WTC11 (cell line): ENCODE measurements around the gene ASS1. TPM values are rescaled to one million over a fixed set of nuclear protein-coding genes. Genes with fewer than 3 reads are reported as not detected.

ENCODE experiments used
- ATAC-seq: fragments of 200-7000 bp; cut with Tn5 transposase; 2 replicates; pipeline ENCODE4 v1.10.0; 2021; ENCODE audit warnings: mild to moderate bottlenecking, moderate library complexity
- CTCF ChIA-PET: fragments of 300-600 bp; sonication (Branson Sonifier 250); formaldehyde crosslinking; loops from one replicate; lab custom pipeline; 2021; ENCODE audit warnings: antibody characterized with exemption; lab: Charles Lee
- POLR2A ChIA-PET: fragments of 350-600 bp; sonication (Branson Sonifier 250); formaldehyde crosslinking; loops from one replicate; lab custom pipeline; 2021; ENCODE audit warnings: antibody characterized with exemption; lab: Charles Lee
- DNase-seq: peaks from one replicate; pipeline ENCODE4 v3.0.0; 2021; ENCODE audit warnings: low spot score
- H3K27ac Mint-ChIP-seq: 2 replicates; pipeline ENCODE4 v1.8.0; 2021; ENCODE audit warnings: mixed read lengths
- H3K27me3 Mint-ChIP-seq: 2 replicates; pipeline ENCODE4 v1.8.0; 2021; ENCODE audit warnings: low read depth, mild to moderate bottlenecking, moderate library complexity, mixed read lengths
- H3K36me3 Mint-ChIP-seq: 2 replicates; pipeline ENCODE4 v1.8.0; 2021; ENCODE audit warnings: mixed read lengths
- H3K4me1 Mint-ChIP-seq: 2 replicates; pipeline ENCODE4 v1.8.0; 2022; ENCODE audit warnings: mixed read lengths
- H3K4me3 Mint-ChIP-seq: 2 replicates; pipeline ENCODE4 v1.8.0; 2021; ENCODE audit warnings: mild to moderate bottlenecking, moderate library complexity, mixed read lengths
- H3K9me3 Mint-ChIP-seq: 2 replicates; pipeline ENCODE4 v1.8.0; 2021; ENCODE audit warnings: mixed read lengths
- ATF1 ChIP-seq: sonication (generic); formaldehyde crosslinking; IDR thresholded peaks from 2 replicates; pipeline ENCODE4 v1.8.1; 2023; ENCODE audit warnings: mild to moderate bottlenecking, moderate library complexity, missing genetic modification reagents
- ERG ChIP-seq: fragments of 250-450 bp; sonication (Bioruptor Pico); IDR thresholded peaks from 2 replicates; pipeline ENCODE4 v1.8.0; 2021; ENCODE audit warnings: mild to moderate bottlenecking
- JAZF1 ChIP-seq: fragments of 250-450 bp; sonication (Bioruptor Pico); IDR thresholded peaks from 2 replicates; pipeline ENCODE4 v1.9.0; 2021; ENCODE audit warnings: moderate library complexity, mild to moderate bottlenecking, inconsistent platforms
- JUN ChIP-seq: sonication (generic); formaldehyde crosslinking; IDR thresholded peaks from 2 replicates; pipeline ENCODE4 v1.8.0; 2023; ENCODE audit warnings: mild to moderate bottlenecking, missing genetic modification reagents
- NFATC4 ChIP-seq: fragments of 250-450 bp; sonication (Bioruptor Pico); IDR thresholded peaks from 2 replicates; pipeline ENCODE4 v1.9.0; 2021; ENCODE audit warnings: mild to moderate bottlenecking
- NFE2L1 ChIP-seq: sonication (generic); formaldehyde crosslinking; IDR thresholded peaks from 2 replicates; pipeline ENCODE4 v1.8.1; 2023; ENCODE audit warnings: missing genetic modification reagents
- NR1H2 ChIP-seq: sonication (generic); formaldehyde crosslinking; IDR thresholded peaks from 2 replicates; pipeline ENCODE4 v1.9.0; 2021; ENCODE audit warnings: mild to moderate bottlenecking, moderate library complexity, missing genetic modification reagents
- NR2C2 ChIP-seq: sonication (generic); formaldehyde crosslinking; IDR thresholded peaks from 2 replicates; pipeline ENCODE4 v1.8.0; 2022; ENCODE audit warnings: mild to moderate bottlenecking, missing genetic modification reagents
- PRRX2 ChIP-seq: fragments of 250-450 bp; sonication (Bioruptor Pico); IDR thresholded peaks from 2 replicates; pipeline ENCODE4 v1.8.0; 2021; ENCODE audit warnings: mild to moderate bottlenecking
- STAT6 ChIP-seq: sonication (generic); formaldehyde crosslinking; conservative IDR thresholded peaks from 2 replicates; pipeline ENCODE4 v1.8.1; 2023; ENCODE audit warnings: mild to moderate bottlenecking, low read depth, missing genetic modification reagents, moderate library complexity
- ZBTB43 ChIP-seq: sonication (generic); formaldehyde crosslinking; IDR thresholded peaks from 2 replicates; pipeline ENCODE4 v1.8.1; 2023; ENCODE audit warnings: mild to moderate bottlenecking, missing genetic modification reagents
- ZNF232 ChIP-seq: sonication (generic); formaldehyde crosslinking; IDR thresholded peaks from 2 replicates; pipeline ENCODE4 v1.8.0; 2022; ENCODE audit warnings: mild to moderate bottlenecking, missing genetic modification reagents
- ZNF281 ChIP-seq: sonication (generic); formaldehyde crosslinking; IDR thresholded peaks from 2 replicates; pipeline ENCODE4 v1.8.0; 2023; ENCODE audit warnings: mild to moderate bottlenecking, missing genetic modification reagents
- ZNF423 ChIP-seq: fragments of 250-450 bp; sonication (Bioruptor Pico); IDR thresholded peaks from 2 replicates; pipeline ENCODE4 v2.1.2; 2022; ENCODE audit warnings: mild to moderate bottlenecking, moderate library complexity
- ZSCAN18 ChIP-seq: fragments of 250-450 bp; sonication (Bioruptor Pico); IDR thresholded peaks from 2 replicates; pipeline ENCODE4 v2.1.2; 2022; ENCODE audit warnings: mild to moderate bottlenecking, moderate library complexity
- total RNA-seq: library from RNA; stranded (reverse); gene quantifications from 3 replicates; pipeline ENCODE4 v1.2.3, GENCODE V29; 2021
- TF ChIP-seq, protein P1 (sequence below): sonication (generic); formaldehyde crosslinking; IDR thresholded peaks from 2 replicates; pipeline ENCODE4 v1.8.0; 2022; ENCODE audit warnings: missing genetic modification reagents
- TF ChIP-seq, protein P2 (sequence below): fragments of 250-450 bp; sonication (Bioruptor Pico); IDR thresholded peaks from 2 replicates; pipeline ENCODE4 v1.9.0; 2021; ENCODE audit warnings: moderate library complexity, mild to moderate bottlenecking, inconsistent platforms, borderline replicate concordance
- TF ChIP-seq, protein P3 (sequence below): sonication (generic); formaldehyde crosslinking; IDR thresholded peaks from 2 replicates; pipeline ENCODE4 v1.8.1; 2023; ENCODE audit warnings: mild to moderate bottlenecking, missing genetic modification reagents
- TF ChIP-seq, protein P4 (sequence below): fragments of 250-450 bp; sonication (Bioruptor Pico); IDR thresholded peaks from 2 replicates; pipeline ENCODE4 v1.9.0; 2021; ENCODE audit warnings: mild to moderate bottlenecking

Gene ASS1
- total RNA-seq, 1 experiment from 2014 or later: 95.7 TPM

DNA sequence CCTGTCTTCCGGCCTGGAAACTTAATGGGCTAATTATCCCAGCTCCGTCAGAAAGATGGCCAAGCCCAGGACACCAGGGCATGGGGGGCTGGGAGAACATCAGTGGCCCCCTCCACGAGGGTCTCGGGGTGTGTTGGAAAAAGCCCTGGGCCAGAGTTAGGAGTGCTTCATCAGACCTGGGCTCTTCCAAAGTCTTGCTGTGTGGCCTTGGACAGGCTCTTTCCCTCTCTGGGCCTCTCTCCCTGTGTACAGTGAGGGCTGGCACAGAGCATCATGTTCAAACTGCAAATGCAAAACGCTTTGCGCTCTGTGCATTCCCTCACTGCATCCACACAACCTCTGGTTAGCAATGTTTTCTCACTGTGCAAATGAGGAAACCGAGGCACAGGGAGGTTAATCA is 48.3 kb downstream of the ASS1 start:
- H3K4me1 Mint-ChIP-seq: 0 out of 2 replicates have a peak, but pooled peaks cover 2% of the 10 kb centered on the region
- TF ChIP-seq, protein P1, sequence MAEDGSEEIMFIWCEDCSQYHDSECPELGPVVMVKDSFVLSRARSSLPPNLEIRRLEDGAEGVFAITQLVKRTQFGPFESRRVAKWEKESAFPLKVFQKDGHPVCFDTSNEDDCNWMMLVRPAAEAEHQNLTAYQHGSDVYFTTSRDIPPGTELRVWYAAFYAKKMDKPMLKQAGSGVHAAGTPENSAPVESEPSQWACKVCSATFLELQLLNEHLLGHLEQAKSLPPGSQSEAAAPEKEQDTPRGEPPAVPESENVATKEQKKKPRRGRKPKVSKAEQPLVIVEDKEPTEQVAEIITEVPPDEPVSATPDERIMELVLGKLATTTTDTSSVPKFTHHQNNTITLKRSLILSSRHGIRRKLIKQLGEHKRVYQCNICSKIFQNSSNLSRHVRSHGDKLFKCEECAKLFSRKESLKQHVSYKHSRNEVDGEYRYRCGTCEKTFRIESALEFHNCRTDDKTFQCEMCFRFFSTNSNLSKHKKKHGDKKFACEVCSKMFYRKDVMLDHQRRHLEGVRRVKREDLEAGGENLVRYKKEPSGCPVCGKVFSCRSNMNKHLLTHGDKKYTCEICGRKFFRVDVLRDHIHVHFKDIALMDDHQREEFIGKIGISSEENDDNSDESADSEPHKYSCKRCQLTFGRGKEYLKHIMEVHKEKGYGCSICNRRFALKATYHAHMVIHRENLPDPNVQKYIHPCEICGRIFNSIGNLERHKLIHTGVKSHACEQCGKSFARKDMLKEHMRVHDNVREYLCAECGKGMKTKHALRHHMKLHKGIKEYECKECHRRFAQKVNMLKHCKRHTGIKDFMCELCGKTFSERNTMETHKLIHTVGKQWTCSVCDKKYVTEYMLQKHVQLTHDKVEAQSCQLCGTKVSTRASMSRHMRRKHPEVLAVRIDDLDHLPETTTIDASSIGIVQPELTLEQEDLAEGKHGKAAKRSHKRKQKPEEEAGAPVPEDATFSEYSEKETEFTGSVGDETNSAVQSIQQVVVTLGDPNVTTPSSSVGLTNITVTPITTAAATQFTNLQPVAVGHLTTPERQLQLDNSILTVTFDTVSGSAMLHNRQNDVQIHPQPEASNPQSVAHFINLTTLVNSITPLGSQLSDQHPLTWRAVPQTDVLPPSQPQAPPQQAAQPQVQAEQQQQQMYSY: no peak
- TF ChIP-seq, protein P2, sequence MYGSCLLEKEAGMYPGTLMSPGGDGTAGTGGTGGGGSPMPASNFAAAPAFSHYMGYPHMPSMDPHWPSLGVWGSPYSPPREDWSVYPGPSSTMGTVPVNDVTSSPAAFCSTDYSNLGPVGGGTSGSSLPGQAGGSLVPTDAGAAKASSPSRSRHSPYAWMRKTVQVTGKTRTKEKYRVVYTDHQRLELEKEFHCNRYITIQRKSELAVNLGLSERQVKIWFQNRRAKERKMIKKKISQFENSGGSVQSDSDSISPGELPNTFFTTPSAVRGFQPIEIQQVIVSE (CRISPR knock-in tag): no peak
- no peak for TF ChIP-seq JAZF1 (CRISPR knock-in tag)
- no peak for TF ChIP-seq ZNF281 (CRISPR knock-in tag)
- TF ChIP-seq PRRX2: no peak
- no peak for TF ChIP-seq ATF1 (CRISPR knock-in tag)
- no peak for TF ChIP-seq NR1H2 (CRISPR knock-in tag)
- TF ChIP-seq NR2C2 (CRISPR knock-in tag): no peak
- TF ChIP-seq STAT6: no peak
- TF ChIP-seq, protein P3, sequence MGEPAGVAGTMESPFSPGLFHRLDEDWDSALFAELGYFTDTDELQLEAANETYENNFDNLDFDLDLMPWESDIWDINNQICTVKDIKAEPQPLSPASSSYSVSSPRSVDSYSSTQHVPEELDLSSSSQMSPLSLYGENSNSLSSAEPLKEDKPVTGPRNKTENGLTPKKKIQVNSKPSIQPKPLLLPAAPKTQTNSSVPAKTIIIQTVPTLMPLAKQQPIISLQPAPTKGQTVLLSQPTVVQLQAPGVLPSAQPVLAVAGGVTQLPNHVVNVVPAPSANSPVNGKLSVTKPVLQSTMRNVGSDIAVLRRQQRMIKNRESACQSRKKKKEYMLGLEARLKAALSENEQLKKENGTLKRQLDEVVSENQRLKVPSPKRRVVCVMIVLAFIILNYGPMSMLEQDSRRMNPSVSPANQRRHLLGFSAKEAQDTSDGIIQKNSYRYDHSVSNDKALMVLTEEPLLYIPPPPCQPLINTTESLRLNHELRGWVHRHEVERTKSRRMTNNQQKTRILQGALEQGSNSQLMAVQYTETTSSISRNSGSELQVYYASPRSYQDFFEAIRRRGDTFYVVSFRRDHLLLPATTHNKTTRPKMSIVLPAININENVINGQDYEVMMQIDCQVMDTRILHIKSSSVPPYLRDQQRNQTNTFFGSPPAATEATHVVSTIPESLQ (CRISPR knock-in tag): no peak
- TF ChIP-seq JUN (CRISPR knock-in tag): no peak
- TF ChIP-seq NFE2L1 (CRISPR knock-in tag): no peak
- TF ChIP-seq ZSCAN18: no peak
- TF ChIP-seq ZNF423: no peak
- no peak for TF ChIP-seq ZBTB43 (CRISPR knock-in tag)
- TF ChIP-seq, protein P4, sequence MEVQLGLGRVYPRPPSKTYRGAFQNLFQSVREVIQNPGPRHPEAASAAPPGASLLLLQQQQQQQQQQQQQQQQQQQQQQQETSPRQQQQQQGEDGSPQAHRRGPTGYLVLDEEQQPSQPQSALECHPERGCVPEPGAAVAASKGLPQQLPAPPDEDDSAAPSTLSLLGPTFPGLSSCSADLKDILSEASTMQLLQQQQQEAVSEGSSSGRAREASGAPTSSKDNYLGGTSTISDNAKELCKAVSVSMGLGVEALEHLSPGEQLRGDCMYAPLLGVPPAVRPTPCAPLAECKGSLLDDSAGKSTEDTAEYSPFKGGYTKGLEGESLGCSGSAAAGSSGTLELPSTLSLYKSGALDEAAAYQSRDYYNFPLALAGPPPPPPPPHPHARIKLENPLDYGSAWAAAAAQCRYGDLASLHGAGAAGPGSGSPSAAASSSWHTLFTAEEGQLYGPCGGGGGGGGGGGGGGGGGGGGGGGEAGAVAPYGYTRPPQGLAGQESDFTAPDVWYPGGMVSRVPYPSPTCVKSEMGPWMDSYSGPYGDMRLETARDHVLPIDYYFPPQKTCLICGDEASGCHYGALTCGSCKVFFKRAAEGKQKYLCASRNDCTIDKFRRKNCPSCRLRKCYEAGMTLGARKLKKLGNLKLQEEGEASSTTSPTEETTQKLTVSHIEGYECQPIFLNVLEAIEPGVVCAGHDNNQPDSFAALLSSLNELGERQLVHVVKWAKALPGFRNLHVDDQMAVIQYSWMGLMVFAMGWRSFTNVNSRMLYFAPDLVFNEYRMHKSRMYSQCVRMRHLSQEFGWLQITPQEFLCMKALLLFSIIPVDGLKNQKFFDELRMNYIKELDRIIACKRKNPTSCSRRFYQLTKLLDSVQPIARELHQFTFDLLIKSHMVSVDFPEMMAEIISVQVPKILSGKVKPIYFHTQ (CRISPR knock-in tag): no peak
- no peak for TF ChIP-seq ERG (CRISPR knock-in tag)
- TF ChIP-seq ZNF232 (CRISPR knock-in tag): no peak
- TF ChIP-seq NFATC4 (CRISPR knock-in tag): no peak

More for the DNA sequence above, 48.3 kb downstream of the ASS1 start:
- no peak for ATAC-seq
- Mint-ChIP-seq H3K36me3 (peaks cover 13% of the 10 kb centered on the region), H3K27ac (no peak overlapping the region), H3K27me3 (no peaks in the 10 kb centered on the region), H3K4me3 (no peak overlapping the region), H3K9me3 (peaks cover 10% of the 10 kb centered on the region)
- ChIA-PET POLR2A (interaction anchor here (0.6 kb wide), 1 partner anchor 14 kb away, joined by 3 read pairs; no protein-coding TSS in a partner anchor), CTCF (no interaction called here)
- DNase-seq: no peak
